CD4-positive, alpha-beta T cell treated with Interleukin-10 for 1 hour (primary cell): ENCODE data around the gene EDN2.

Source experiments
- DNase-seq: peaks from one replicate; pipeline ENCODE4 v3.0.0-alpha.2; 2020

The EDN2 gene

DNA sequence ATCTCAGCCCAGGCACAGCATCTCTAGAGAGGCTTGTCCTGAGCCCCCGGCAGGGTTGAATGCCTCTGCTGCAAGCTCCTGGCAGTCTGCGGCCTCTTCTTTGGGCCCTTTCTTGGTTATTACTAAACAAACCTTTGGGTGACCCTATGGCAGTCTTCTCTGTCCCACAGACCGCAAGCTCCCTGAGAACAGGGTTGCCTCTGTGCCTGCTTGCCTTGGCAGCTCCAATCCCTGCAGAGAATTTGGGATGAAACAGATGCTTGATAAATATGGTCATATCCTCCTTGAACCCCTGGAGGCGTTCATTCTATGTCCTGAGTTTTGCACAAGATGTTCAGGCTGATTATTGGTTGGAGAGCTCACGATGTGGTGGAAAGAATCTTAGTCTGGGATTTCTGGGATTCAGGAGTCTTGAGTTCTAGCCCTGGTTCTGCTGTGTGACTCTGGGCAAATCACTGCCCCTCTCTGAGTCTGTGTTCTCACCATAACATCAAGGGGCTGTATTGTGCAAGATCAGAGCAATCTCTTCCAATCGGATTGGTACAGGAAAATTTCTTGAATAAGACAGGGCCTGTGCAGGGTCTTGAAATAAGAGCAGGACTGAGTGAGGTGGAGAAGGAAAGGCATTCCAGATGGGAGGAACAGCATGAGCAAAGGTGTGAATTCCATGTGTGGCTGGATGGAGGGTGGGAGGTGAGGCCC is 49.6 kb downstream of the EDN2 start:
- DNase-seq = no peak

DNA sequence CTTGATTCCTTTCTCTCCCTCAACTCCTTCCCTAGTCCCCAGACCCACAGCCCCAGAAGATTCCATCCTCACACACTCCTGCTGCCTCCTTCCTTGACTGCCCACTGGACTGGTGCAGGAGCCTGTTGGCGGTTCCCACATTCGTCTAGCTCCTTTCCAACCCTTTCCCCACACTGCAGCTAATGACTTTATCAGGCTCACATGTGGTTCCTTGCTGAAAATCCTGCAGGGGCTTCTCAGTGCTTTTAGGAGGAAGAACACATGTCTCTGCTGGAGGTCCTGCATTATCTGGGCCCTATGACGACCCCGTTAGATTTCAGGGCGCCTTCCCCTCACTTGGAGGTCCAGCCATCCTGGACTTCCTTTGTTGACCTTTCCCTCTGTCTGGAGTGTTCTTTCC is 50.2 kb downstream of the EDN2 start:
- DNase-seq = no peak

DNA sequence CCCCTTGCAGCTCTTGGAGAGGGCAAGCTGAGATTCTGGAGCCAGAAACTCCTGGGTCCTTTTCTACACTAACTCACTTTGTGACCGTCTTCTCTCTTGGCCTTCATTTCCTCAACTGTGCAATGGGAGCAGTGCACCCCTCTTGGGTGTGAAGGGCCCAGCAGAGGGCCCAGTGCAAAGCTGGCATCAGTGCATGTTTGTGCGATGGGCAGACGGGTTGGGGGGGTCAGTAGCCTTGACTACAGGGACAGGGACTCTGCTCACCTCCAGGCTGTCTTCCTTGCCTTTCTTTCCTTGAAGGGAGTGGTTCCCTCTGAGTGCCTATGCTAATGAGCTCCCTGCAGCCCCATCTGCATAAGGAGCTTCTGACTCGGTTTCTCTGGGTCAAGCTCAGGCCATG is 51.0 kb downstream of the EDN2 start:
- no peak for DNase-seq

DNA sequence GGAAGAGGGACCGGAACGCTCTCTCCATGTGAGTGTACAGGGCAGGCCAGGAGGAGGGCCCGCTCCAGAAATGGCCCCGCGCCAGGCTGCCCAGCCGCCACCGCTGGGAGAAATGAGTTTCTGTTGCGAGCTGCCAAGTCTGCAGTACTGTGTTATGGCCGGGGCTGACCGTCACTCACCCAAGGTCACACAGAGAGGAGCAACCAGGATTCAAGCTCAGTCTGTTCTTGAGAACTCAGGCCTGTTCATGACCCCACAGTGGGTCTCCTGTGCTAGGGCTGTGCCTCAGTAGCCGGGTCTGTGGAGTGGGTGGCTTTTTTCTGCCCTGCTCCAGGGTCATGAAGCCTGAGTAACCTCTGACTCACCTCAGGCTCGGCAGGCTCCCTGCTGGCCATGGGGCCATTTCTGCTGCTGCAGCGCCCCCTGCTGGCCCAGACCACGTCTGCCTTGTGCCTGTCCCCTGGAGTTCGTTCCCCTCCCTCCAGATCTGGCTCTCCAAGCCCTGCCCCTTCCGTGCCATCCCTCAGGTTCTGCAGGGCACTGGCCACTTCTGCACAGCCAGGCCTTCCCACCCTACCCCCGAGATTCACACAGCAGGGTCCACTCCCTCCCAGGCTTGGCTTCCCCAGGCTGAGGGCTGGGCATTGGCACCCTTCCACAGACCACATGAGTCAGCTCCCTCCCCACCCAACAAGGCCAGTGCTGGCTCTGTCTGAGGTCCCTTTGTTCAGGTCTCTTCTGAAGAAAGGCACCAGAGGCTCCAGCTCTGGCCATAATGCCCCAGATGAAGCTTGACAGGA is 51.8 kb downstream of the EDN2 start:
- peak; percentile 50 for DNase-seq

DNA sequence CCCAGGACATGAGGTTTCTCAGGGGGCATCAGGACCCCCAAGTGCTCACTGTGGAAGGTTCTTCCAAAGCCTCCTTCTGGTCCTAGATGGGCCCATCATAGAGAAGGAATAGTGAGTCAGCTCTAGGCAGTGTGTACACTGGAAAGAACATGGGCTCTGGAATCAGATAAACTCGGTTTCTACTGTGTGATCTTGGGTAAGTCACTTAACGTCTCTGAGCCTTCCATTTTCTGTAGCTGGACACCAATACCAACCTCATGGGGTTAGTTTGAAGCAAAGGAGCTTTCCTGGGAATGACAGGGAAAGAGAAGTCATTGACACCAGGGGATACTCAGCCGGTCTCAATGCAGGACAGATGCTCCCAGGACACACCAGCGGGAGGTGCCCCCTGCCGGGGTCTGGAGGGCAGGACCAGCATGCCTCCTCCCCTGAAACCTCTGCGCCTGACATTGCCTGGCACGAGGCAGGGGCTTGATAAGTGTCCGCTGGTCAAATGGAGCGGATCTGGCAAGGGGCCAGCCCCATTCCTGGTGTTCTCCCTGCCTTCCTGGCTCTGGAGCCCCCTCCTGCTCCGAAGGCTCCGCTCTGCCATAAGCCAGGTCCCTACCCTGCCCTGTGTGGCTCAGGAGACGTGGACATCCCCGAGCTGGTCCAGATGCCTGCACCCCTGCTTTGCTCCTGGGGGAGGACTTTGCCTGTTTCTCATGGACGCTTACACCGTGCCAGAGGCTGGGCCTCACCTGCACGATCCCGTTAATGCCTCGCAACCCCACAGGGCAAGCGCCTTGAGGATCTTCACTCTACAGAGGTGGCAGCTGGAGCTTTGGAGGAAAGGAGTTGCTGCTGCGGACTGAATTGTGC is 52.8 kb downstream of the EDN2 start:
- no peak for DNase-seq

DNA sequence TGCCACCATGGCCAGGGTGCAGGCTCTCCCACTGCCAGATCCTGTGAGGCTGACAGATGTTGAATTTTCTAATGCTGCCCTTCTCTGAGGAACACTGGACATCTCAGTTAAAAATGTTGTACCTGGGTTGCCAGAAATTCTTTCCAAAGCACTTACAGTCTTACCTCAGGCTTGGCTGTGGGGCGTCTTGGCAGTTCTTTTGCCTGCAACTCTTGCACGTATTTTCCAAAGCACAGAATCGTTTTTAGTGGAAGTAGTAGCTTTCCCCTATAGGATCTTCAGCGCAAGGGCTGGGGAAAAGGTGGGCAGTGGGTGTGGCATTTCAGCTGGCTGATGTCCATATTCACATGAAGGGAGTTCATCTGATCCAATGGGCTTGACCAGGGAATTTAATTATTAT is 53.9 kb downstream of the EDN2 start:
- no peak for DNase-seq

DNA sequence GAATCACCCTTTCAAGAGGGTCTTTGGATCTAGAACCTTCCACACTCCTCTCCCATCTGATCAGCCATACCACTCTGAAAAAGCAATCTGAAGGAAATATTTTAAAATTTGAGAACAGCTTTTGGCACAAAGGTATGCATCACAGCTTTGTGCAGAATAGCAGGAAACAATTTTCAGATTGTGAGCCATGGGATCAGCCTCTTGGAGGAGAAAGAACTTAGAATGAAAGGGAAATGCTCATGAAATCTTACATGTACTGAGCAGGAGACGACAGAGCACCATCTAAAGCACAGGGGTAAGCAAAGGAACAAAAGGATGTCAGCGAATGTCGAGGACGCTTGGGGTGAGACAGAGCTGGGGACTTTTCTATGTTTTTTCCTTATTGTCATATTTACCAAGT is 54.4 kb downstream of the EDN2 start:
- DNase-seq = no peak

DNA sequence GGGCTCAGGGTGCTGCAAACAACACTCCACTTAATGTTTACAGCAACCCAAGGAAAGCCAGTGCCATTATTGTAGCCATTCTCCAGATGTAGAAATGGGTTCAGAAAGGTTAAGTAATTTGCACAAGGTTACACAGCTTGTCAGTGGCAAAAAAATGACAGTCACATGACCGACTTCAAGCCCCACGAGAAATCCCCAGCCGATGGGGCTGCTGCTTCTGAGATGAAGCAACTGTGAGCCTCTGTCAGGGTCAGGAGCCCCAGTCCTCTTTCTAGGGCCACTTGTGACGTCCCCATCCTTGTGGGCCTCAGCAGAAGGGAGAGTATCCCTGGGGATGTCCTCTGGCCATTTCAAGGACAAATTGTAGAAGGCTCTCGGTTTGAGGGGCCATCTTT is 54.8 kb downstream of the EDN2 start:
- no peak for DNase-seq
